GM18907 (cell line): ENCODE measurements around the gene SECISBP2L.

Experiments used
- ATAC-seq: cut with Tn5 transposase; IDR thresholded peaks from one replicate; pipeline ENCODE4 v1.9.1; 2021; ENCODE audit warnings: mild to moderate bottlenecking, moderate library complexity; ENCODE audit not compliant: unreplicated experiment

SECISBP2L gene

GRCh38 chr15:48966595-48967301 lies 79.5 kb downstream of the SECISBP2L start:
- peak; percentile 84 for ATAC-seq

- peak; percentile 72 for ATAC-seq
These were observed 80.3 kb downstream of the SECISBP2L start for GRCh38 chr15:48965972-48966371.

GRCh38 chr15:48964898-48965297 lies 81.3 kb downstream of the SECISBP2L start:
- no peak for ATAC-seq

- peak; percentile 66 for ATAC-seq
These were observed 82.6 kb downstream of the SECISBP2L start, which contains the start of gene SHC4 for GRCh38 chr15:48963524-48964113. TSS of gene SHC4 (minus strand) at chr15:48963919. CDS start at chr15:48963015, 904 bp downstream.

- ATAC-seq, result no peak
These were observed 83.4 kb downstream of the SECISBP2L start for GRCh38 chr15:48962662-48963523.

- no peak for ATAC-seq
These were observed 90.3 kb downstream of the SECISBP2L start for GRCh38 chr15:48955967-48956366.

- ATAC-seq, result no peak
These were observed 90.9 kb downstream of the SECISBP2L start for GRCh38 chr15:48955370-48955769.

- no peak for ATAC-seq
These were observed 91.7 kb downstream of the SECISBP2L start for GRCh38 chr15:48954538-48954937.

GRCh38 chr15:48946840-48947187 lies 99.4 kb downstream of the SECISBP2L start:
- ATAC-seq, result no peak

GRCh38 chr15:48946074-48946839 lies 100.0 kb downstream of the SECISBP2L start:
- no peak for ATAC-seq

- no peak for ATAC-seq
These were observed 100.9 kb downstream of the SECISBP2L start for GRCh38 chr15:48945386-48945785.

- no peak for ATAC-seq
These were observed 104.3 kb downstream of the SECISBP2L start for GRCh38 chr15:48941904-48942303.

GRCh38 chr15:48940508-48940907 lies 105.7 kb downstream of the SECISBP2L start:
- ATAC-seq, result peak; percentile 96

- no peak for ATAC-seq
These were observed 106.6 kb downstream of the SECISBP2L start for GRCh38 chr15:48939648-48940047.
